HCT116 (cell line): ENCODE measurements around the gene TSPAN8. TPM values are rescaled to one million over a fixed set of nuclear protein-coding genes. Genes with fewer than 3 reads are reported as not detected.

Experiments
- ATAC-seq: fragments of 200-7000 bp; cut with Tn5 transposase; 2 replicates; pipeline ENCODE4 v1.9.1; 2020; ENCODE audit warnings: mild to moderate bottlenecking, moderate library complexity
- BruUV-seq: library from RNA; stranded (reverse); fragments of 400-500 nt; replicated peaks from 2 replicates; lab custom pipeline; 2021; lab: Mats Ljungman, UMichigan
- CTCF ChIA-PET: fragments of 300-600 bp; sonication (Branson Sonifier 250); formaldehyde crosslinking; loops from one replicate; lab custom pipeline; 2021; ENCODE audit warnings: antibody characterized with exemption; lab: Charles Lee
- POLR2A ChIA-PET: fragments of 300-600, 350-600 bp; sonication (Branson Sonifier 250); formaldehyde crosslinking; loops from one replicate; lab custom pipeline; 2021; ENCODE audit warnings: antibody characterized with exemption; lab: Charles Lee
- RAD21 ChIA-PET, 2 experiments: fragments of 300-600 bp; sonication (Branson Sonifier 250); formaldehyde crosslinking; loops; one replicate each; lab custom pipeline; 2023; ENCODE audit warnings: low total read pairs in 2 of 2; ENCODE audit not compliant: uncharacterized antibody in 2 of 2, unreplicated experiment in 2 of 2, low non-redundant PET in 1 of 2; lab: Charles Lee
- DNase-seq: peaks from one replicate; pipeline ENCODE4 v3.0.0-alpha.2; 2010; ENCODE audit warnings: low read depth, low spot score
- H2AFZ ChIP-seq: fragments of 200-600 bp; shearing (Covaris generic), sonication (generic); 2 replicates; pipeline ENCODE4 v1.6.1; 2017; ENCODE audit warnings: low read depth, mixed run types, mixed read lengths, antibody characterized with exemption, low read length; ENCODE audit not compliant: poor library complexity, severe bottlenecking
- H3K27ac ChIP-seq: 2 replicates; pipeline ENCODE4 v1.5.1; 2012; ENCODE audit warnings: low read depth, low read length
- H3K27me3 ChIP-seq: fragments of 200-600 bp; sonication (generic); 2 replicates; pipeline ENCODE4 v1.6.1; 2016; ENCODE audit warnings: mixed run types, low read length, mixed read lengths; ENCODE audit not compliant: insufficient read depth
- H3K36me3 ChIP-seq, 2 experiments: fragments of 200-500 bp in 1 of 2; fragments of 200-600 bp in 1 of 2; sonication (Bioruptor generic) in 1 of 2; sonication (generic) in 1 of 2; 2 replicates each; pipeline versions ENCODE4 v1.5.1 to v1.6.1; 2014 to 2016; ENCODE audit warnings: low read length in 2 of 2, inconsistent platforms in 1 of 2, mixed read lengths in 1 of 2, mixed run types in 1 of 2; ENCODE audit not compliant: insufficient read depth in 2 of 2, control insufficient read depth in 1 of 2
- H3K4me1 ChIP-seq, 2 experiments: fragments of 200-600 bp in 1 of 2; sonication (generic) in 1 of 2; 2 replicates each; pipeline versions ENCODE4 v1.5.1 to v1.6.1; 2012 to 2017; ENCODE audit warnings: low read length in 2 of 2, inconsistent platforms in 1 of 2, mild to moderate bottlenecking in 1 of 2, mixed read lengths in 1 of 2, mixed run types in 1 of 2, moderate library complexity in 1 of 2; ENCODE audit not compliant: insufficient read depth in 2 of 2, control insufficient read depth in 1 of 2
- H3K4me2 ChIP-seq: fragments of 200-600 bp; sonication (generic); 2 replicates; pipeline ENCODE4 v1.6.1; 2017; ENCODE audit warnings: mixed run types, low read length, mixed read lengths
- H3K4me3 ChIP-seq, 2 experiments: fragments of 200-600 bp in 1 of 2; sonication (generic) in 1 of 2; replicated peaks in 1 of 2; 2 replicates each; pipeline ENCODE4 v1.5.1; 2011 to 2016; ENCODE audit warnings: low read length in 2 of 2, control low read depth in 1 of 2, low read depth in 1 of 2, mild to moderate bottlenecking in 1 of 2, mixed read lengths in 1 of 2, mixed run types in 1 of 2
- H3K79me2 ChIP-seq: fragments of 200-600 bp; sonication (generic); 2 replicates; pipeline ENCODE4 v1.6.1; 2017; ENCODE audit warnings: mild to moderate bottlenecking, mixed run types, low read length, moderate library complexity, mixed read lengths; ENCODE audit not compliant: insufficient read depth
- H3K9ac ChIP-seq: fragments of 200-600 bp; sonication (generic); 2 replicates; pipeline ENCODE4 v1.6.1; 2016; ENCODE audit warnings: low read length, mixed read lengths
- H3K9me2 ChIP-seq: fragments of 200-600 bp; sonication (generic), shearing (Covaris generic); 2 replicates; pipeline ENCODE4 v1.6.1; 2017; ENCODE audit warnings: mixed run types, mild to moderate bottlenecking, moderate library complexity; ENCODE audit not compliant: insufficient read depth
- H3K9me3 ChIP-seq, 2 experiments: fragments of 200-500 bp in 1 of 2; fragments of 200-600 bp in 1 of 2; sonication (Bioruptor generic) in 1 of 2; sonication (generic) in 1 of 2; 2 replicates each; pipeline ENCODE4 v1.6.1; 2014 to 2017; ENCODE audit warnings: low read length in 2 of 2, mixed read lengths in 2 of 2, inconsistent platforms in 1 of 2, low read depth in 1 of 2, mild to moderate bottlenecking in 1 of 2, mixed run types in 1 of 2, moderate library complexity in 1 of 2; ENCODE audit not compliant: control insufficient read depth in 1 of 2, insufficient read depth in 1 of 2
- H4K20me1 ChIP-seq: fragments of 200-600 bp; sonication (generic), shearing (Covaris generic); 2 replicates; pipeline ENCODE4 v1.6.1; 2017; ENCODE audit warnings: mixed run types, mild to moderate bottlenecking, moderate library complexity; ENCODE audit not compliant: insufficient read depth
- CEBPB ChIP-seq: IDR thresholded peaks from 2 replicates; pipeline ENCODE4 v1.6.1; 2012; ENCODE audit warnings: low read depth
- JUND ChIP-seq: IDR thresholded peaks from 2 replicates; pipeline ENCODE4 v1.6.1; 2012
- POLR2AphosphoS5 ChIP-seq: IDR thresholded peaks from 2 replicates; pipeline ENCODE4 v1.6.1; 2011; ENCODE audit warnings: mild to moderate bottlenecking, low read depth, low read length, moderate library complexity
- SIN3A ChIP-seq: IDR thresholded peaks from 2 replicates; pipeline ENCODE4 v1.6.1; 2012; ENCODE audit warnings: low read depth
- SRF ChIP-seq: IDR thresholded peaks from 2 replicates; pipeline ENCODE4 v1.6.1; 2012; ENCODE audit warnings: low read depth
- intact Hi-C: fragments of 100-400 bp; cut with micrococcal nuclease; formaldehyde crosslinking; loops from 2 replicates; pipeline ENCODE4 v1.10.0; 2022
- total RNA-seq: library from RNA; stranded (reverse); gene quantifications from one replicate; pipeline ENCODE4 v1.2.1, GENCODE V29; 2021; ENCODE audit not compliant: unreplicated experiment
- TF ChIP-seq, protein P1 (sequence below): IDR thresholded peaks from 2 replicates; pipeline ENCODE4 v1.6.1; 2011; ENCODE audit warnings: mild to moderate bottlenecking, low read length, moderate library complexity; ENCODE audit not compliant: insufficient replicate concordance; ENCODE audit errors: extremely low read depth
- TF ChIP-seq, protein P2 (sequence below), 3 experiments: fragments of 200-600 bp in 1 of 3; sonication (generic) in 1 of 3; IDR thresholded peaks in 2 of 3; conservative IDR thresholded peaks in 1 of 3; 2 replicates each; pipeline ENCODE4 v1.5.1; 2012 to 2017; ENCODE audit warnings: low read depth in 2 of 3, low read length in 2 of 3, antibody characterized with exemption in 1 of 3, borderline replicate concordance in 1 of 3, control low read depth in 1 of 3, mild to moderate bottlenecking in 1 of 3, mixed read lengths in 1 of 3, mixed run types in 1 of 3, moderate library complexity in 1 of 3; ENCODE audit not compliant: insufficient read depth in 1 of 3
- TF ChIP-seq, protein P3 (sequence below): IDR thresholded peaks from 2 replicates; pipeline ENCODE4 v1.6.1; 2012; ENCODE audit warnings: low read depth

TSPAN8 gene
- total RNA-seq, 1 experiment from 2014 or later: 0.76 TPM

DNA sequence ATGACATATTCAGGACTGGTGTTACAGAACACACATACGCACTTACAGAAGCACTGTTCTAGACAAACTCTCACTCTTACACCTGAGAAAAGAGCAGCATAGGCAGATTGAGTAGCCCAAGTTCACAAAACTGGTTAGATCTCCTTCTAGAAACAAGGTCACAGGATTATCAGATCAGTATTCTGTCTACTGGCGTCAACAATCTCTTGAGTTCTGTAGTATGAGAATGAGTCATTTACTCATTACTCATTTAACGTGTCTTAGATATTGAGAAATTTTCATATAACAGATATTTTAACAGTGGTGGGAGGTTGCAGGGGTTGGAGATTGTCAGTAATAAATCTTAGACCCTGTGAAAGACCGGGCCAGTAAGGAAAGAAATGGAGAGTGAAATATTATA is 2.8 kb upstream of the TSPAN8 start:
- TF ChIP-seq CEBPB: no peak
- TF ChIP-seq, protein P1, sequence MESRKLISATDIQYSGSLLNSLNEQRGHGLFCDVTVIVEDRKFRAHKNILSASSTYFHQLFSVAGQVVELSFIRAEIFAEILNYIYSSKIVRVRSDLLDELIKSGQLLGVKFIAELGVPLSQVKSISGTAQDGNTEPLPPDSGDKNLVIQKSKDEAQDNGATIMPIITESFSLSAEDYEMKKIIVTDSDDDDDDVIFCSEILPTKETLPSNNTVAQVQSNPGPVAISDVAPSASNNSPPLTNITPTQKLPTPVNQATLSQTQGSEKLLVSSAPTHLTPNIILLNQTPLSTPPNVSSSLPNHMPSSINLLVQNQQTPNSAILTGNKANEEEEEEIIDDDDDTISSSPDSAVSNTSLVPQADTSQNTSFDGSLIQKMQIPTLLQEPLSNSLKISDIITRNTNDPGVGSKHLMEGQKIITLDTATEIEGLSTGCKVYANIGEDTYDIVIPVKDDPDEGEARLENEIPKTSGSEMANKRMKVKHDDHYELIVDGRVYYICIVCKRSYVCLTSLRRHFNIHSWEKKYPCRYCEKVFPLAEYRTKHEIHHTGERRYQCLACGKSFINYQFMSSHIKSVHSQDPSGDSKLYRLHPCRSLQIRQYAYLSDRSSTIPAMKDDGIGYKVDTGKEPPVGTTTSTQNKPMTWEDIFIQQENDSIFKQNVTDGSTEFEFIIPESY: no peak
- no peak for TF ChIP-seq SRF
- TF ChIP-seq JUND: no peak
- no peak for TF ChIP-seq POLR2AphosphoS5
- TF ChIP-seq, protein P2, sequence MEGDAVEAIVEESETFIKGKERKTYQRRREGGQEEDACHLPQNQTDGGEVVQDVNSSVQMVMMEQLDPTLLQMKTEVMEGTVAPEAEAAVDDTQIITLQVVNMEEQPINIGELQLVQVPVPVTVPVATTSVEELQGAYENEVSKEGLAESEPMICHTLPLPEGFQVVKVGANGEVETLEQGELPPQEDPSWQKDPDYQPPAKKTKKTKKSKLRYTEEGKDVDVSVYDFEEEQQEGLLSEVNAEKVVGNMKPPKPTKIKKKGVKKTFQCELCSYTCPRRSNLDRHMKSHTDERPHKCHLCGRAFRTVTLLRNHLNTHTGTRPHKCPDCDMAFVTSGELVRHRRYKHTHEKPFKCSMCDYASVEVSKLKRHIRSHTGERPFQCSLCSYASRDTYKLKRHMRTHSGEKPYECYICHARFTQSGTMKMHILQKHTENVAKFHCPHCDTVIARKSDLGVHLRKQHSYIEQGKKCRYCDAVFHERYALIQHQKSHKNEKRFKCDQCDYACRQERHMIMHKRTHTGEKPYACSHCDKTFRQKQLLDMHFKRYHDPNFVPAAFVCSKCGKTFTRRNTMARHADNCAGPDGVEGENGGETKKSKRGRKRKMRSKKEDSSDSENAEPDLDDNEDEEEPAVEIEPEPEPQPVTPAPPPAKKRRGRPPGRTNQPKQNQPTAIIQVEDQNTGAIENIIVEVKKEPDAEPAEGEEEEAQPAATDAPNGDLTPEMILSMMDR (IDR thresholded peaks at IDR 0.05 in 2 of 3, conservative IDR thresholded peaks at IDR 0.05 in 1 of 3; ENCODE audit: borderline replicate concordance in 1 of 3, insufficient read depth in 1 of 3, low read depth in 2 of 3, low read length in 2 of 3): no peak
- TF ChIP-seq, protein P3, sequence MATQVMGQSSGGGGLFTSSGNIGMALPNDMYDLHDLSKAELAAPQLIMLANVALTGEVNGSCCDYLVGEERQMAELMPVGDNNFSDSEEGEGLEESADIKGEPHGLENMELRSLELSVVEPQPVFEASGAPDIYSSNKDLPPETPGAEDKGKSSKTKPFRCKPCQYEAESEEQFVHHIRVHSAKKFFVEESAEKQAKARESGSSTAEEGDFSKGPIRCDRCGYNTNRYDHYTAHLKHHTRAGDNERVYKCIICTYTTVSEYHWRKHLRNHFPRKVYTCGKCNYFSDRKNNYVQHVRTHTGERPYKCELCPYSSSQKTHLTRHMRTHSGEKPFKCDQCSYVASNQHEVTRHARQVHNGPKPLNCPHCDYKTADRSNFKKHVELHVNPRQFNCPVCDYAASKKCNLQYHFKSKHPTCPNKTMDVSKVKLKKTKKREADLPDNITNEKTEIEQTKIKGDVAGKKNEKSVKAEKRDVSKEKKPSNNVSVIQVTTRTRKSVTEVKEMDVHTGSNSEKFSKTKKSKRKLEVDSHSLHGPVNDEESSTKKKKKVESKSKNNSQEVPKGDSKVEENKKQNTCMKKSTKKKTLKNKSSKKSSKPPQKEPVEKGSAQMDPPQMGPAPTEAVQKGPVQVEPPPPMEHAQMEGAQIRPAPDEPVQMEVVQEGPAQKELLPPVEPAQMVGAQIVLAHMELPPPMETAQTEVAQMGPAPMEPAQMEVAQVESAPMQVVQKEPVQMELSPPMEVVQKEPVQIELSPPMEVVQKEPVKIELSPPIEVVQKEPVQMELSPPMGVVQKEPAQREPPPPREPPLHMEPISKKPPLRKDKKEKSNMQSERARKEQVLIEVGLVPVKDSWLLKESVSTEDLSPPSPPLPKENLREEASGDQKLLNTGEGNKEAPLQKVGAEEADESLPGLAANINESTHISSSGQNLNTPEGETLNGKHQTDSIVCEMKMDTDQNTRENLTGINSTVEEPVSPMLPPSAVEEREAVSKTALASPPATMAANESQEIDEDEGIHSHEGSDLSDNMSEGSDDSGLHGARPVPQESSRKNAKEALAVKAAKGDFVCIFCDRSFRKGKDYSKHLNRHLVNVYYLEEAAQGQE: no peak
- no peak for TF ChIP-seq SIN3A
- POLR2A ChIA-PET: no interaction called here
- Histone ChIP-seq H3K27ac (no peak overlapping the region), H3K36me3 (no peaks in the 10 kb centered on the region), H3K27me3 (no peaks in the 10 kb centered on the region), H4K20me1 (no peaks in the 10 kb centered on the region), H3K9me2 (no peaks in the 10 kb centered on the region), H2AFZ (no peak overlapping the region), H3K4me2 (no peak overlapping the region), H3K4me3 (no peak overlapping the region), H3K79me2 (no peaks in the 10 kb centered on the region), H3K9me3 (no peaks in the 10 kb centered on the region), H3K4me1 (no peaks in the 10 kb centered on the region), H3K9ac (no peak overlapping the region)
- CTCF ChIA-PET: no interaction called here
- intact Hi-C loops: no loop called here
- RAD21 ChIA-PET: no interaction called here
- DNase-seq (no peak), ATAC-seq (no peak)
- BruUV-seq: no TSS peak
